NCI-H2107 treated with DMSO at 0.1 percent for 48 hours (cell line): ENCODE data around the gene TRANK1.
A peak's percentile ranks its signal among the peaks of the same experiment; 100 is the strongest.
"Not testable (repeated sequence)": the region's sequence is repeated elsewhere in the genome, so short reads cannot be mapped to it uniquely, and the experiment has no call there.

Source experiments
- DNase-seq: peaks from one replicate; lab custom pipeline; 2025; ENCODE audit not compliant: unreplicated experiment; lab: John Stamatoyannopoulos, UW

Gene TRANK1

GRCh38 chr3:36923523-36923943, 21.3 kb downstream of the TRANK1 start:
- no peak for DNase-seq

- no peak for DNase-seq
These were observed 23.8 kb downstream of the TRANK1 start for GRCh38 chr3:36920884-36921567.

- DNase-seq, result no peak
These were observed 25.3 kb downstream of the TRANK1 start for GRCh38 chr3:36919439-36920160.

GRCh38 chr3:36918050-36918449, 26.8 kb downstream of the TRANK1 start:
- DNase-seq, result no peak

- peak; percentile 40 for DNase-seq
These were observed 32.7 kb downstream of the TRANK1 start for GRCh38 chr3:36911990-36912804.

- DNase-seq, result no peak
These were observed 35.2 kb downstream of the TRANK1 start for GRCh38 chr3:36909666-36910065.

- no peak for DNase-seq
These were observed 35.7 kb downstream of the TRANK1 start for GRCh38 chr3:36909181-36909580.

GRCh38 chr3:36908647-36909180, 36.1 kb downstream of the TRANK1 start:
- no peak for DNase-seq

- DNase-seq, result no peak
These were observed 36.8 kb downstream of the TRANK1 start for GRCh38 chr3:36907911-36908646.

GRCh38 chr3:36906504-36907149, 38.2 kb downstream of the TRANK1 start:
- DNase-seq, result no peak

- DNase-seq, result no peak
These were observed 39.3 kb downstream of the TRANK1 start for GRCh38 chr3:36905545-36905944.

GRCh38 chr3:36904641-36905040, 40.2 kb downstream of the TRANK1 start:
- DNase-seq, result no peak

- not testable (repeated sequence) for DNase-seq
These were observed 40.8 kb downstream of the TRANK1 start for GRCh38 chr3:36904065-36904464.

- no peak for DNase-seq
These were observed 41.6 kb downstream of the TRANK1 start for GRCh38 chr3:36903119-36903882.

- no peak for DNase-seq
These were observed 43.3 kb downstream of the TRANK1 start for GRCh38 chr3:36901588-36901987.

- DNase-seq, result no peak
These were observed 44.1 kb downstream of the TRANK1 start for GRCh38 chr3:36900474-36901443.

GRCh38 chr3:36895496-36896409, 49.1 kb downstream of the TRANK1 start:
- DNase-seq, result no peak
